ENCODE results near the gene ALB.

The ALB gene

GRCh38 chr4:73409012-73409862 is 5.2 kb downstream of the ALB start:
- Histone ChIP-seq H4K20me1 (ENCODE audit: insufficient read depth) (no peaks in the 10 kb centered on the region), H3K9ac (no peak overlapping the region), H3K27me3 (ENCODE audit: insufficient read depth, low read depth) (no peaks in the 10 kb centered on the region), H3K4me1 (ENCODE audit: low read depth, poor library complexity, severe bottlenecking) (no peaks in the 10 kb centered on the region), H3K4me2 (no peak overlapping the region), H3K36me3 (ENCODE audit: insufficient read depth) (no peaks in the 10 kb centered on the region), H2AFZ (ENCODE audit: low read depth) (no peak overlapping the region), H3K27ac (no peak overlapping the region), H3K79me2 (ENCODE audit: insufficient read depth, low read depth) (no peaks in the 10 kb centered on the region), H3K4me3 (IDR thresholded peaks at IDR 0.05; ENCODE audit: insufficient read depth, low read depth, low read length) (no peak overlapping the region)
- TF ChIP-seq, protein P1, sequence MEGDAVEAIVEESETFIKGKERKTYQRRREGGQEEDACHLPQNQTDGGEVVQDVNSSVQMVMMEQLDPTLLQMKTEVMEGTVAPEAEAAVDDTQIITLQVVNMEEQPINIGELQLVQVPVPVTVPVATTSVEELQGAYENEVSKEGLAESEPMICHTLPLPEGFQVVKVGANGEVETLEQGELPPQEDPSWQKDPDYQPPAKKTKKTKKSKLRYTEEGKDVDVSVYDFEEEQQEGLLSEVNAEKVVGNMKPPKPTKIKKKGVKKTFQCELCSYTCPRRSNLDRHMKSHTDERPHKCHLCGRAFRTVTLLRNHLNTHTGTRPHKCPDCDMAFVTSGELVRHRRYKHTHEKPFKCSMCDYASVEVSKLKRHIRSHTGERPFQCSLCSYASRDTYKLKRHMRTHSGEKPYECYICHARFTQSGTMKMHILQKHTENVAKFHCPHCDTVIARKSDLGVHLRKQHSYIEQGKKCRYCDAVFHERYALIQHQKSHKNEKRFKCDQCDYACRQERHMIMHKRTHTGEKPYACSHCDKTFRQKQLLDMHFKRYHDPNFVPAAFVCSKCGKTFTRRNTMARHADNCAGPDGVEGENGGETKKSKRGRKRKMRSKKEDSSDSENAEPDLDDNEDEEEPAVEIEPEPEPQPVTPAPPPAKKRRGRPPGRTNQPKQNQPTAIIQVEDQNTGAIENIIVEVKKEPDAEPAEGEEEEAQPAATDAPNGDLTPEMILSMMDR (conservative IDR thresholded peaks at IDR 0.05; ENCODE audit: low read depth, low read length), result no peak

DNA sequence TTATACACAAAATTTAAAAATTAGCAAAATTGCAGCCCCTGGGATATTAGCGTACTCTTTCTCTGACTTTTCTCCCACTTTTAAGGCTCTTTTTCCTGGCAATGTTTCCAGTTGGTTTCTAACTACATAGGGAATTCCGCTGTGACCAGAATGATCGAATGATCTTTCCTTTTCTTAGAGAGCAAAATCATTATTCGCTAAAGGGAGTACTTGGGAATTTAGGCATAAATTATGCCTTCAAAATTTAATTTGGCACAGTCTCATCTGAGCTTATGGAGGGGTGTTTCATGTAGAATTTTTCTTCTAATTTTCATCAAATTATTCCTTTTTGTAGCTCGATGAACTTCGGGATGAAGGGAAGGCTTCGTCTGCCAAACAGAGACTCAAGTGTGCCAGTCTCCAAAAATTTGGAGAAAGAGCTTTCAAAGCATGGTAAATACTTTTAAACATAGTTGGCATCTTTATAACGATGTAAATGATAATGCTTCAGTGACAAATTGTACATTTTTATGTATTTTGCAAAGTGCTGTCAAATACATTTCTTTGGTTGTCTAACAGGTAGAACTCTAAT is 6.0 kb downstream of the ALB start:
- Histone ChIP-seq H3K27me3 (ENCODE audit: insufficient read depth, low read depth) (no peaks in the 10 kb centered on the region), H4K20me1 (ENCODE audit: insufficient read depth) (no peaks in the 10 kb centered on the region), H3K4me2 (no peak overlapping the region), H3K36me3 (ENCODE audit: insufficient read depth) (no peaks in the 10 kb centered on the region), H3K4me3 (IDR thresholded peaks at IDR 0.05; ENCODE audit: insufficient read depth, low read depth, low read length) (no peak overlapping the region), H2AFZ (ENCODE audit: low read depth) (no peak overlapping the region), H3K79me2 (ENCODE audit: insufficient read depth, low read depth) (no peaks in the 10 kb centered on the region), H3K9ac (no peak overlapping the region), H3K27ac (no peak overlapping the region), H3K4me1 (ENCODE audit: low read depth, poor library complexity, severe bottlenecking) (no peaks in the 10 kb centered on the region)
- TF ChIP-seq, protein P1 (conservative IDR thresholded peaks at IDR 0.05; ENCODE audit: low read depth, low read length), result no peak

DNA sequence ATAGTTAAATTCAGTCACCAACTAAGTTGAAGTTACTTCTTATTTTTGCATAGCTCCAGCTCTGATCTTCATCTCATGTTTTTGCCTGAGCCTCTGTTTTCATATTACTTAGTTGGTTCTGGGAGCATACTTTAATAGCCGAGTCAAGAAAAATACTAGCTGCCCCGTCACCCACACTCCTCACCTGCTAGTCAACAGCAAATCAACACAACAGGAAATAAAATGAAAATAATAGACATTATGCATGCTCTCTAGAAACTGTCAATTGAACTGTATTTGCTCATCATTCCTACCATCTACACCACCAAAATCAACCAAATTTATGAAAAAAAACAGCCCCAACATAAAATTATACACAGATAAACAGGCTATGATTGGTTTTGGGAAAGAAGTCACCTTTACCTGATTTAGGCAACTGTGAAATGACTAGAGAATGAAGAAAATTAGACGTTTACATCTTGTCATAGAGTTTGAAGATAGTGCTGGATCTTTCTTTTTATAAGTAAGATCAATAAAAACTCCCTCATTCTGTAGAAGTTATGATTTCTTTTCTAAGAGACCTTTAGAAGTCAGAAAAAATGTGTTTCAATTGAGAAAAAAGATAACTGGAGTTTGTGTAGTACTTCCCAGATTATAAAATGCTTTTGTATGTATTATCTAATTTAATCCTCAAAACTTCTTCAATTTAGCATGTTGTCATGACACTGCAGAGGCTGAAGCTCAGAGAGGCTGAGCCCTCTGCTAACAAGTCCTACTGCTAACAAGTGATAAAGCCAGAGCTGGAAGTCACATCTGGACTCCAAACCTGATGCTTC is 7.0 kb downstream of the ALB start:
- no peak overlapping the region for H3K27ac ChIP-seq
- no peaks in the 10 kb centered on the region for H3K79me2 ChIP-seq (ENCODE audit: insufficient read depth, low read depth)
- no peak overlapping the region for H2AFZ ChIP-seq (ENCODE audit: low read depth)
- no peaks in the 10 kb centered on the region for H3K36me3 ChIP-seq (ENCODE audit: insufficient read depth)
- H3K4me2 ChIP-seq, result no peak overlapping the region
- no peaks in the 10 kb centered on the region for H4K20me1 ChIP-seq (ENCODE audit: insufficient read depth)
- H3K27me3 ChIP-seq (ENCODE audit: insufficient read depth, low read depth), result no peaks in the 10 kb centered on the region
- no peaks in the 10 kb centered on the region for H3K4me1 ChIP-seq (ENCODE audit: low read depth, poor library complexity, severe bottlenecking)
- TF ChIP-seq, protein P1 (conservative IDR thresholded peaks at IDR 0.05; ENCODE audit: low read depth, low read length), result no peak
- no peak overlapping the region for H3K9ac ChIP-seq
- no peak overlapping the region for H3K4me3 ChIP-seq (IDR thresholded peaks at IDR 0.05; ENCODE audit: insufficient read depth, low read depth, low read length)

GRCh38 chr4:73411731-73412414 is 7.8 kb downstream of the ALB start:
- no peak overlapping the region for H3K4me3 ChIP-seq (IDR thresholded peaks at IDR 0.05; ENCODE audit: insufficient read depth, low read depth, low read length)
- H3K27me3 ChIP-seq (ENCODE audit: insufficient read depth, low read depth), result no peaks in the 10 kb centered on the region
- no peaks in the 10 kb centered on the region for H3K36me3 ChIP-seq (ENCODE audit: insufficient read depth)
- H3K27ac ChIP-seq, result no peak overlapping the region
- no peak overlapping the region for H3K4me2 ChIP-seq
- TF ChIP-seq, protein P1 (conservative IDR thresholded peaks at IDR 0.05; ENCODE audit: low read depth, low read length), result no peak
- H4K20me1 ChIP-seq (ENCODE audit: insufficient read depth), result no peaks in the 10 kb centered on the region
- no peak overlapping the region for H2AFZ ChIP-seq (ENCODE audit: low read depth)
- H3K4me1 ChIP-seq (ENCODE audit: low read depth, poor library complexity, severe bottlenecking), result no peaks in the 10 kb centered on the region
- H3K9ac ChIP-seq, result no peak overlapping the region
- no peaks in the 10 kb centered on the region for H3K79me2 ChIP-seq (ENCODE audit: insufficient read depth, low read depth)
